ENCODE results near the gene KRT6B.

The KRT6B gene

DNA sequence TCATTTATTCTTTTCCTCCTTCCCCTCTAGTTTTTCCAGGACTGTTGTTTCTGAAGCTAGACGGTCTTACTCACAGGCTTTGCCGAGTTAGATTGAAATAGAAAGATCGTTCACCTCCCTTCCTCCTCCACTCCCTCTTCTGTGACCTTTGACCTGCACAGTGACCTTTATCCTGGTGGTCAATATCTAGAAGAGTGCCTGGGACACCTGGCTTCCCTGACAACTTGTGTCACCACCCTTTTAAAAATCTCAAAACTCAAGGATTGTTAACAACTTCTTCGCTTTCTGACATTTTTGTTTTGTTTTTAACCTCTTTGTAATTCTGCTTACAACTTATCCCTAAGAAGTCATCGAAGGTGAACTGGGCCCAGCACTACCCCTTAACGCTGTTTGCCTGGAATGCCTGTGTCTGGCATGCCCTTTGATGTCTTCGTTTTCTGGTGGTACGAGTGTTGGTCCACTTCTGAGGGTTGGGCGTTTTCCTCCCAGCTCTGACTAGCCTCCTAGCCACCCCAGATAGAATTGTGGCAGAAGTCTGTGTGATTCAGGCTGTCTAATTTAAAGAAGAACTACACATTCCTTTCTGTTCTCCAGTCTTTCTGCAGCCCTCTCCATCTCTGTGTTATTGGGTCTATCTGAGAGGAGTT is 15.0 kb downstream of the KRT6B start:
- TF ChIP-seq PRDM1 (tag by site-specific recombination; IDR thresholded peaks at IDR 0.05) (no peak), ZNF501 (tag by site-specific recombination; IDR thresholded peaks at IDR 0.05) (no peak), ZNF366 (tag by site-specific recombination; conservative IDR thresholded peaks at IDR 0.05) (no peak), ZNF776 (tag by site-specific recombination; IDR thresholded peaks at IDR 0.05; ENCODE audit: borderline replicate concordance) (no peak), ZNF211 (tag by site-specific recombination; IDR thresholded peaks at IDR 0.05; ENCODE audit: low read depth) (no peak), ZNF777 (tag by site-specific recombination; IDR thresholded peaks at IDR 0.05; ENCODE audit: borderline replicate concordance) (no peak), ZNF473 (tag by site-specific recombination; IDR thresholded peaks at IDR 0.05) (no peak), ZNF561 (tag by site-specific recombination; IDR thresholded peaks at IDR 0.05; ENCODE audit: borderline replicate concordance) (no peak), ZSCAN23 (tag by site-specific recombination; IDR thresholded peaks at IDR 0.05) (no peak), ZNF274 (IDR thresholded peaks at IDR 0.05; ENCODE audit: low read length) (no peak), ZNF274 (tag by site-specific recombination; IDR thresholded peaks at IDR 0.05; ENCODE audit: borderline replicate concordance) (no peak), ZNF175 (tag by site-specific recombination; IDR thresholded peaks at IDR 0.05) (no peak), OSR2 (tag by site-specific recombination; IDR thresholded peaks at IDR 0.05) (no peak), ZNF132 (tag by site-specific recombination; IDR thresholded peaks at IDR 0.05; ENCODE audit: borderline replicate concordance) (no peak), KLF10 (tag by site-specific recombination; IDR thresholded peaks at IDR 0.05) (no peak)
- TF ChIP-seq, protein P1, sequence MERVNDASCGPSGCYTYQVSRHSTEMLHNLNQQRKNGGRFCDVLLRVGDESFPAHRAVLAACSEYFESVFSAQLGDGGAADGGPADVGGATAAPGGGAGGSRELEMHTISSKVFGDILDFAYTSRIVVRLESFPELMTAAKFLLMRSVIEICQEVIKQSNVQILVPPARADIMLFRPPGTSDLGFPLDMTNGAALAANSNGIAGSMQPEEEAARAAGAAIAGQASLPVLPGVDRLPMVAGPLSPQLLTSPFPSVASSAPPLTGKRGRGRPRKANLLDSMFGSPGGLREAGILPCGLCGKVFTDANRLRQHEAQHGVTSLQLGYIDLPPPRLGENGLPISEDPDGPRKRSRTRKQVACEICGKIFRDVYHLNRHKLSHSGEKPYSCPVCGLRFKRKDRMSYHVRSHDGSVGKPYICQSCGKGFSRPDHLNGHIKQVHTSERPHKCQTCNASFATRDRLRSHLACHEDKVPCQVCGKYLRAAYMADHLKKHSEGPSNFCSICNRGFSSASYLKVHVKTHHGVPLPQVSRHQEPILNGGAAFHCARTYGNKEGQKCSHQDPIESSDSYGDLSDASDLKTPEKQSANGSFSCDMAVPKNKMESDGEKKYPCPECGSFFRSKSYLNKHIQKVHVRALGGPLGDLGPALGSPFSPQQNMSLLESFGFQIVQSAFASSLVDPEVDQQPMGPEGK (tag by site-specific recombination; IDR thresholded peaks at IDR 0.05) = no peak
- TF ChIP-seq, protein P2, sequence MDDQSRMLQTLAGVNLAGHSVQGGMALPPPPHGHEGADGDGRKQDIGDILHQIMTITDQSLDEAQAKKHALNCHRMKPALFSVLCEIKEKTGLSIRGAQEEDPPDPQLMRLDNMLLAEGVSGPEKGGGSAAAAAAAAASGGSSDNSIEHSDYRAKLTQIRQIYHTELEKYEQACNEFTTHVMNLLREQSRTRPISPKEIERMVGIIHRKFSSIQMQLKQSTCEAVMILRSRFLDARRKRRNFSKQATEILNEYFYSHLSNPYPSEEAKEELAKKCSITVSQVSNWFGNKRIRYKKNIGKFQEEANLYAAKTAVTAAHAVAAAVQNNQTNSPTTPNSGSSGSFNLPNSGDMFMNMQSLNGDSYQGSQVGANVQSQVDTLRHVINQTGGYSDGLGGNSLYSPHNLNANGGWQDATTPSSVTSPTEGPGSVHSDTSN (CRISPR knock-in tag; IDR thresholded peaks at IDR 0.05) = no peak
- POLR2A ChIA-PET = no interaction called here
- no peak overlapping the region for H3K27ac ChIP-seq (ENCODE audit: extremely low read depth, low read depth, low read length)
- H3K9me3 ChIP-seq (ENCODE audit: control insufficient read depth, insufficient read depth, low read depth, low read length) = no peaks in the 10 kb centered on the region
- H3K4me1 ChIP-seq (ENCODE audit: control insufficient read depth, insufficient read depth, low read length) = no peaks in the 10 kb centered on the region
- CTCF ChIA-PET = interaction anchor here (0.6 kb wide), 1 partner anchor 28 kb away, joined by 3 read pairs; no protein-coding TSS in a partner anchor
- no peak overlapping the region for H3K4me3 ChIP-seq (ENCODE audit: low read depth, low read length)
- no peaks in the 10 kb centered on the region for H3K36me3 ChIP-seq (ENCODE audit: control insufficient read depth in 2 of 2, insufficient read depth in 1 of 2, low read length in 2 of 2)

DNA sequence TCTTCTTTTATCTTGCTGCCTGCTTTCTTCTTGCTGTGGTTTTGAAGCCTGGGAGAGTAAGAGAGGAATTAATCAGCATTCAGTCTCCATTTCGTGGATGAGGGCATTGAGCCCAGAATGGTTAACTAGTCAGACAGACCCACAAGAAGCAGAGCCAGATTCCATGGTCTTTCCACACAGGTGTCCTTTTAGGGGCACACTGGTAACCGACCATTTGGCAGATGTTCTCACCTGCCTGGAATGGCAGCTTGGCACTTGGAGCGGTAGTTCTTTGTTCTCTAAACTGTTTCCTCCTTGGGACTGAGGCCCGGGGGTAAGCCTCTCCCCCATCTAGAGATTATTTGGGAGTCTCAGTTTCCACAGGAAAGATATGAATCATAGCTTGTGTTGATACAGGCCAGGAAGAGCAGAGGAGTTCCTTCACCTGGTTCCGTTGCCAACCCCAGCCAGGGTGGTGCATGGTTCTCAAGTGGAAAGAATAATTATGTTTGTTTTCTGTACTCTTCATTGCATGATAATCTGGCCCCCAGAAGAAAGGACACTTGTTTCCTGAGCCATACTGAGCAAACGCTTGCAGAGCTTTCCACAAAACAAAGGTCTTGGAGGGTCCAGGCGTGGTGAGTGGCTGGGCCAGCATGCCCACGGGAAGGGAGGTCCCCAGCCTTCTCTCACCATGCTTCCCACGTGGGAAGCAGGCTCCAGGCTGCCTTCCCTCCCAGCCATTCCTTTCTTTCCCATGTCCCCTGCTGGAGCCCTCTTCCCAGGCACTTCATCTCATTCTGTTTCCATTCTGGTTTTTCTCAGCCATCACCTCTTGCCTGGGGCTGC is 15.7 kb downstream of the KRT6B start:
- ChIA-PET POLR2A (no interaction called here), CTCF (interaction anchor here (0.6 to 0.7 kb wide), 2 partner anchors 28 to 435 kb away, joined by 3 to 4 read pairs; no protein-coding TSS in a partner anchor)
- H3K9me3 ChIP-seq (ENCODE audit: control insufficient read depth, insufficient read depth, low read depth, low read length) = no peaks in the 10 kb centered on the region
- no peak overlapping the region for H3K4me3 ChIP-seq (ENCODE audit: low read depth, low read length)
- no peak overlapping the region for H3K27ac ChIP-seq (ENCODE audit: extremely low read depth, low read depth, low read length)
- no peaks in the 10 kb centered on the region for H3K4me1 ChIP-seq (ENCODE audit: control insufficient read depth, insufficient read depth, low read length)
- TF ChIP-seq ZNF843 (tag by site-specific recombination; IDR thresholded peaks at IDR 0.05) = no peak
- TF ChIP-seq ZNF600 (tag by site-specific recombination; IDR thresholded peaks at IDR 0.05) = no peak
- no peak for TF ChIP-seq ZNF623 (tag by site-specific recombination; IDR thresholded peaks at IDR 0.05)
- no peaks in the 10 kb centered on the region for H3K36me3 ChIP-seq (ENCODE audit: control insufficient read depth in 2 of 2, insufficient read depth in 1 of 2, low read length in 2 of 2)

All from HEK293 (cell line).